OCI-LY1 (cell line): ENCODE data around the gene KHDRBS2.

Experiments used
- CTCF ChIP-seq: fragments of 200-600 bp; sonication (generic), shearing (Covaris generic); IDR thresholded peaks from 2 replicates; pipeline ENCODE4 v1.5.1; 2017; ENCODE audit warnings: mild to moderate bottlenecking, antibody characterized with exemption, low read length, moderate library complexity, mixed read lengths
- EZH2 ChIP-seq: fragments of 200-600 bp; sonication (generic), shearing (Covaris generic); IDR thresholded peaks from 2 replicates; pipeline ENCODE4 v1.8.0; 2017; ENCODE audit warnings: borderline replicate concordance, mixed run types, mild to moderate bottlenecking, antibody characterized with exemption, low read length, moderate library complexity, mixed read lengths

GRCh38 chr6:61953851-61954250 is 332.2 kb downstream of the KHDRBS2 start:
- no peak for TF ChIP-seq CTCF
- no peak for TF ChIP-seq EZH2
